Smooth muscle cell (in vitro differentiated cells): ENCODE data around the gene VTI1B. TPM values are rescaled to one million over a fixed set of nuclear protein-coding genes. Genes with fewer than 3 reads are reported as not detected.

Source experiments
- DNase-seq: peaks from one replicate; lab custom pipeline; 2025; ENCODE audit not compliant: unreplicated experiment; lab: John Stamatoyannopoulos, UW
- H2AFZ ChIP-seq: fragments of 200-600 bp; sonication (generic); 2 replicates; pipeline ENCODE4 v1.6.0; 2016; ENCODE audit warnings: antibody characterized with exemption, low read depth, mild to moderate bottlenecking
- H3F3A ChIP-seq: fragments of 200-600 bp; sonication (generic); 2 replicates; pipeline ENCODE4 v1.6.0; 2017; ENCODE audit warnings: antibody characterized with exemption, low read depth
- H3K27ac ChIP-seq: fragments of 200-600 bp; sonication (generic); 2 replicates; pipeline ENCODE4 v1.5.1; 2016; ENCODE audit warnings: low read depth, mild to moderate bottlenecking
- H3K27me3 ChIP-seq: fragments of 200-600 bp; sonication (generic); 2 replicates; pipeline ENCODE4 v1.6.1; 2016; ENCODE audit warnings: low read depth, mild to moderate bottlenecking
- H3K36me3 ChIP-seq: fragments of 200-600 bp; sonication (generic); 2 replicates; pipeline ENCODE4 v1.5.1; 2016; ENCODE audit warnings: low read depth
- H3K4me1 ChIP-seq: fragments of 200-600 bp; sonication (generic); 2 replicates; pipeline ENCODE4 v1.5.1; 2016; ENCODE audit warnings: low read depth
- H3K4me2 ChIP-seq: fragments of 200-600 bp; sonication (generic); 2 replicates; pipeline ENCODE4 v1.6.0; 2016; ENCODE audit warnings: mild to moderate bottlenecking
- H3K4me3 ChIP-seq: fragments of 200-600 bp; sonication (generic); 2 replicates; pipeline ENCODE4 v1.5.1; 2016; ENCODE audit warnings: mild to moderate bottlenecking
- H3K79me2 ChIP-seq: fragments of 200-600 bp; sonication (generic); 2 replicates; pipeline ENCODE4 v1.6.0; 2016; ENCODE audit warnings: low read depth, mild to moderate bottlenecking
- H3K9ac ChIP-seq: fragments of 200-600 bp; sonication (generic); 2 replicates; pipeline ENCODE4 v1.6.0; 2016; ENCODE audit warnings: low read depth
- H3K9me3 ChIP-seq: fragments of 200-600 bp; sonication (generic); replicated peaks from 2 replicates; pipeline ENCODE4 v1.5.1; 2016; ENCODE audit warnings: low read depth
- H4K20me1 ChIP-seq: fragments of 200-600 bp; sonication (generic); 2 replicates; pipeline ENCODE4 v1.6.0; 2016; ENCODE audit warnings: low read depth
- WGBS: methylation state at CpG from one replicate; pipeline ENCODE4 v1.1.7; 2016; ENCODE audit warnings: low lambda C conversion rate; 5-methylcytosine and 5-hydroxymethylcytosine counted together
- polyA plus RNA-seq: library from polyadenylated mRNA; unstranded; fragments of >200 nt; fragmentation: Nextera tagmentation; extraction: Ambion mirVana; gene quantifications from 2 replicates; pipeline ENCODE4 v1.2.1, GENCODE V29; 2016
- total RNA-seq: library from RNA; depleted of rRNA; stranded (reverse); fragments of >200 nt; gene quantifications from 2 replicates; pipeline ENCODE4 v1.2.3, GENCODE V29; 2014
- TF ChIP-seq, protein P1 (sequence below): fragments of 200-600 bp; sonication (generic); IDR thresholded peaks from 2 replicates; pipeline ENCODE4 v1.5.1; 2017; ENCODE audit warnings: borderline replicate concordance, mild to moderate bottlenecking, antibody characterized with exemption; ENCODE audit not compliant: insufficient read depth, poor library complexity, severe bottlenecking

VTI1B gene
- total and polyA plus RNA-seq, 2 experiments from 2014 or later, result 33.0 to 106 TPM

DNA sequence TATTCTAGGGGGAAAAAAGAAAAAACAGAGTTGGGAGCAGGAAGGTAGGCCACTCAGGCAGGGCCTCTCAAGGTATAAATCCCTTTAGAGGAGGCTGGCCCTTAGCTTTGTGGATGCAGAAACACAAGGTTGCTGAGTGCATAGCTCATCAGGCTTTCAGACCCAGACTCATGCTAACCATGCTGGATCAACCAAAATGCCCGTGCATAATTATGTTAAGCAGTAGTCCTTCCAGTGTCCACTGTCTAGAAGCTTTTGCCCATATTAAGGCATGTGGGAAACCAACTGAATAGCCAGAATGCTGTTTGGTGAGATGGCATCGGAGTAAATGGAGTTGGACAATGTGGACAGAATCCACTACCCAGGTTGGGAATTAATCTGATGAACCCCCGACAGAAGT is 35.8 kb downstream of the VTI1B start:
- no peak overlapping the region for H2AFZ ChIP-seq
- H3K36me3 ChIP-seq, result no peaks in the 10 kb centered on the region
- no peak overlapping the region for H3K4me2 ChIP-seq
- H3K4me3 ChIP-seq, result no peak overlapping the region
- H3K27me3 ChIP-seq, result no peaks in the 10 kb centered on the region
- no peaks in the 10 kb centered on the region for H3K9me3 ChIP-seq
- H3K79me2 ChIP-seq, result no peaks in the 10 kb centered on the region
- no peak overlapping the region for H3K9ac ChIP-seq
- H3K27ac ChIP-seq, result no peak overlapping the region
- no peak for DNase-seq
- 96% methylated on average over 3 of the region's 3 CpGs for WGBS
- no peaks in the 10 kb centered on the region for H3F3A ChIP-seq
- H3K4me1 ChIP-seq, result no peaks in the 10 kb centered on the region
- no peaks in the 10 kb centered on the region for H4K20me1 ChIP-seq
- TF ChIP-seq, protein P1, sequence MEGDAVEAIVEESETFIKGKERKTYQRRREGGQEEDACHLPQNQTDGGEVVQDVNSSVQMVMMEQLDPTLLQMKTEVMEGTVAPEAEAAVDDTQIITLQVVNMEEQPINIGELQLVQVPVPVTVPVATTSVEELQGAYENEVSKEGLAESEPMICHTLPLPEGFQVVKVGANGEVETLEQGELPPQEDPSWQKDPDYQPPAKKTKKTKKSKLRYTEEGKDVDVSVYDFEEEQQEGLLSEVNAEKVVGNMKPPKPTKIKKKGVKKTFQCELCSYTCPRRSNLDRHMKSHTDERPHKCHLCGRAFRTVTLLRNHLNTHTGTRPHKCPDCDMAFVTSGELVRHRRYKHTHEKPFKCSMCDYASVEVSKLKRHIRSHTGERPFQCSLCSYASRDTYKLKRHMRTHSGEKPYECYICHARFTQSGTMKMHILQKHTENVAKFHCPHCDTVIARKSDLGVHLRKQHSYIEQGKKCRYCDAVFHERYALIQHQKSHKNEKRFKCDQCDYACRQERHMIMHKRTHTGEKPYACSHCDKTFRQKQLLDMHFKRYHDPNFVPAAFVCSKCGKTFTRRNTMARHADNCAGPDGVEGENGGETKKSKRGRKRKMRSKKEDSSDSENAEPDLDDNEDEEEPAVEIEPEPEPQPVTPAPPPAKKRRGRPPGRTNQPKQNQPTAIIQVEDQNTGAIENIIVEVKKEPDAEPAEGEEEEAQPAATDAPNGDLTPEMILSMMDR, result no peak

DNA sequence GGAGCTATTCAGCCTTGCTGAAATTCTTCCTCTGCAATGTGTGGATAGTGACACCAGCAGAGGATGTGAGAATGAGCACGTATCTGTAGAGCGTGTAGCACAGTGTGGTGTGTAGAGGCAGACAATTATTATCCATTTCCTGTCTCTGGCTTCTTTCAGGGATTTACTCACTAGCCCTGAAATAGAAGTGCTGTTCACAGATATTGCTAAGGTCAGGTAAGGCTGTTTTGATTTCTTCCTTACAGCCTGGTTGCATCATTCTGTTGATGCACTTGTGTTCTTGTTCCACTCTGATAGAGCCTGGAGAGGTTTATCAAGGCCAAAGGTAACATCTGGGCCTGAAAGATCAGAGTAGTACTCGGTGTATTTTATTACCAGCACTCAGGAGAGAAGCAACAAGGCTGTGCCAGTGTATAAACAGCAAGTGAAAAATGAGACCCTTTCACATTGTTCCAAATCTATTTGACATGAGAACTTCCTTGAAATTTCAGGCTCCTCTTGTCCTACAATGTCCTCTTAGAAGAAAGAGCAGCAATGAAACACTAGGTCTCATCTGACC is 38.0 kb downstream of the VTI1B start:
- no peak overlapping the region for H2AFZ ChIP-seq
- no peaks in the 10 kb centered on the region for H3F3A ChIP-seq
- H4K20me1 ChIP-seq, result no peaks in the 10 kb centered on the region
- 43% methylated on average over 3 of the region's 3 CpGs for WGBS
- H3K9ac ChIP-seq, result no peak overlapping the region
- H3K4me3 ChIP-seq, result no peak overlapping the region
- no peaks in the 10 kb centered on the region for H3K36me3 ChIP-seq
- peak overlapping the region; percentile 30 for H3K4me2 ChIP-seq
- no peak overlapping the region for H3K27ac ChIP-seq
- TF ChIP-seq, protein P1, result no peak
- H3K27me3 ChIP-seq, result no peaks in the 10 kb centered on the region
- no peaks in the 10 kb centered on the region for H3K79me2 ChIP-seq
- no peak for DNase-seq
- H3K4me1 ChIP-seq, result no peaks in the 10 kb centered on the region
- no peaks in the 10 kb centered on the region for H3K9me3 ChIP-seq

DNA sequence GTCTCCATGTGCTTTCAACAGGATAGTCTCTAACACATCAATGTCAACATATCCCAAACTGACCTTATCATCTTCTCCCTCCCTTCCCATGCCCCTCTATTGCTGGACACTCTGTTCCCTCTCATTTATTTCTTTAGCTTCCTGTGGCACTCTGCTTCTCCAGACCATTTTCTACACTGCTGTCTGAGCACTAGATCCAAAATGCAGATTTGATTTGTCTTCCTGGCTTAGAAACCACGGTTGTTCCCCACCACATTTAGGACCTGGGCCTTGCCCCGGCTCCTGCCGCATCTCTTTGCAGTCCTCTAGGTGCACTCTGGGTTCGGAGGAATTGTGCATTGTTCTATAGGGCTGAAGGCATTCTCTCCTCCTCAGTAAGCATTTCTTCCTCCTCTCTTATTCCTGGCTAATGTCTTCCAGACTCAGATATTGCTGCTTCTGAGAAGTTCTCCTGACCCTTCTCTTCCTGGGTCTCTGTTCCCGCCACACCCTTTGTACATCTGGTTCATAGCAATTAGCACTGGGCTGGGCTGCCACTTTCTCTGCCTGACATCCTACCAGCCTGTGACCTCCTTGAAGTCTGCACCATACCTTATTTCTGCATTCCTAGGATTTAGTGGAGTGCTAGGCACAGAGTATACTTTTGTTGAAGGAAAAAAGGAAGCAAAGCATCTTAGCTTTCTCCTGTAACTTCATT is 40.8 kb downstream of the VTI1B start:
- Histone ChIP-seq H3K9ac (no peak overlapping the region), H3K27ac (no peak overlapping the region), H3F3A (no peaks in the 10 kb centered on the region)

More for the DNA sequence above, 40.8 kb downstream of the VTI1B start:
- 95% methylated on average over 5 of the region's 5 CpGs for WGBS
- Histone ChIP-seq H3K79me2 (no peaks in the 10 kb centered on the region), H3K9me3 (no peaks in the 10 kb centered on the region), H3K4me2 (no peak overlapping the region), H2AFZ (no peak overlapping the region), H3K4me1 (no peaks in the 10 kb centered on the region), H3K27me3 (no peaks in the 10 kb centered on the region), H3K36me3 (no peaks in the 10 kb centered on the region), H4K20me1 (no peaks in the 10 kb centered on the region), H3K4me3 (no peak overlapping the region)
- TF ChIP-seq, protein P1, result no peak
- DNase-seq, result no peak
